ENCODE data around the gene IL22RA1. TPM values are rescaled to one million over a fixed set of nuclear protein-coding genes. Genes with fewer than 3 reads are reported as not detected.

IL22RA1 gene
- total and polyA plus RNA-seq, 2 of the 8 experiments (the other 6 are each of a cell fraction or from before 2014, with no cell fraction given), result 0.17 to 0.32 TPM

DNA sequence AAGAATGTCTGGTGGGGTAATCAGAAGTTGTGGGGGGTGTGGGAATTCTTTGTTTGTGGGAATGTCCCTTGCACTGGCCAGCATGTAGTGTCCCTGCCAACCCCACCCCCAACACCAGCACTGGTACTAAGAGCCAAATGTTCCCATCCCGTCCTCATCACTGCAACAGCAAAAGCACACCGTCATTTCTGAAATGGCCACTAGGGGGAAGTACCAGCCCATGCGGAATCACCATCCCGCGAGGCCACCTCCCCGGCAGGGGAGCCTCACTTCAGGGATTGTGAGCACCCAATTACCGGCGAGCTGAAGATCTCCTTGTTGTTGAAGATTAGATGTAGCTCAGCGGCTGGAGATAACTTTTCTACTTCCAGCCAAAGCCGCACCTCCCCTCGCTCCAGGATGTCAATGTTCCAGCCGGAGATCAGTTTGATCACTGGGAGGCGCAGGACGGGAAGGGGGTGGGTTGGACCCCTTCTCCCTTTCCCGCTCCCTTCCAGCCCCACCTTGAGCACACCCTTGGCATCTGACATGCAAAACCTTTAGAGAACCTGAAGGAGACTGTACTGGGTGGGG is 72.0 kb downstream of the IL22RA1 start:
- peak overlapping the region; percentile 0 to 55; a peak in 3 of 4 replicates for H3K4me2 ChIP-seq (ENCODE audit: insufficient read depth in 1 of 2, low read depth in 2 of 2, low read length in 2 of 2)
- H3K9ac ChIP-seq (replicated peaks in 1 of 4; ENCODE audit: extremely low read depth in 1 of 4, low read depth in 3 of 4, low read length in 3 of 4), result no peak overlapping the region
- no peak overlapping the region for H3K56ac ChIP-seq (replicated peaks; ENCODE audit: insufficient read length, low read depth, low read length)
- no peak; the same call in 1 of the 2 replicates for TF ChIP-seq KDM5A (IDR thresholded peaks at IDR 0.05; ENCODE audit: low read length)
- TF ChIP-seq SRF (IDR thresholded peaks at IDR 0.05; ENCODE audit: low read depth, low read length), result no peak
- TF ChIP-seq ATF3 (IDR thresholded peaks at IDR 0.05; ENCODE audit: insufficient read depth, low read depth, low read length), result no peak
- TF ChIP-seq CEBPB (IDR thresholded peaks at IDR 0.05; ENCODE audit: low read depth, low read length), result no peak
- TF ChIP-seq BACH1 (IDR thresholded peaks at IDR 0.05; ENCODE audit: low read length), result peak; percentile 81
- TF ChIP-seq POLR2AphosphoS5 (IDR thresholded peaks at IDR 0.05; ENCODE audit: low read depth, low read length), result no peak
- no peak for TF ChIP-seq CBX8 (IDR thresholded peaks at IDR 0.05; ENCODE audit: borderline replicate concordance, low read depth, low read length)
- TF ChIP-seq KDM1A (IDR thresholded peaks at IDR 0.05; ENCODE audit: borderline replicate concordance, low read length), result no peak
- TF ChIP-seq RFX5 (IDR thresholded peaks at IDR 0.05; ENCODE audit: borderline replicate concordance, low read depth, low read length), result no peak
- peak; percentile 75; the same call in 1 of the 2 replicates for TF ChIP-seq ATF2 (IDR thresholded peaks at IDR 0.05; ENCODE audit: low read length)
- TF ChIP-seq EGR1 (IDR thresholded peaks at IDR 0.05; ENCODE audit: borderline replicate concordance, low read depth, low read length), result no peak

More for the DNA sequence above, 72.0 kb downstream of the IL22RA1 start:
- no peak overlapping the region for H3K27ac ChIP-seq (ENCODE audit: low read depth, low read length)
- no peak overlapping the region for H2BK15ac ChIP-seq (ENCODE audit: low read length)
- peak overlapping the region; percentile 17; the same call in 1 of the 2 replicates for H3K18ac ChIP-seq (ENCODE audit: extremely low read depth, low read length)
- H2BK120ac ChIP-seq (replicated peaks; ENCODE audit: low read depth, low read length), result no peak overlapping the region
- H3K36me3 ChIP-seq (ENCODE audit: control insufficient read depth in 2 of 4, insufficient read depth in 4 of 4, low read length in 3 of 4), result no peaks in the 10 kb centered on the region
- no peak overlapping the region for H3K14ac ChIP-seq (ENCODE audit: insufficient read length)
- H2BK5ac ChIP-seq (ENCODE audit: low read depth, low read length), result no peak overlapping the region
- no peak overlapping the region for H3K23ac ChIP-seq (ENCODE audit: insufficient read length)
- no peaks in the 10 kb centered on the region for H3K23me2 ChIP-seq (ENCODE audit: low read depth, low read length)
- H4K8ac ChIP-seq (ENCODE audit: extremely low read depth, insufficient read depth, low read length), result peak overlapping the region; percentile 63; the same call in 1 of the 2 replicates
- H3K79me1 ChIP-seq (ENCODE audit: low read depth, low read length), result no peaks in the 10 kb centered on the region
- H3K79me2 ChIP-seq (ENCODE audit: control insufficient read depth in 1 of 2, insufficient read depth in 2 of 2, low read length in 2 of 2), result no peaks in the 10 kb centered on the region
- no peak overlapping the region for H2AK5ac ChIP-seq (ENCODE audit: low read depth, low read length)
- peak overlapping the region in 2 of 4 experiments; percentile 29 to 42; a peak in 3 of 8 replicates for H3K4me3 ChIP-seq (ENCODE audit: extremely low read depth in 1 of 4, insufficient read depth in 2 of 4, low read depth in 3 of 4, low read length in 4 of 4)
- H3K4me1 ChIP-seq (replicated peaks in 1 of 4; ENCODE audit: control insufficient read depth in 3 of 4, insufficient read depth in 4 of 4, low read length in 3 of 4), result peaks cover 0 to 3% (median under 1%) of the 10 kb centered on the region in 4 experiments; a peak in 4 of 7 replicates
- H2BK12ac ChIP-seq (ENCODE audit: low read depth, low read length), result no peak overlapping the region
- DNase-seq (ENCODE audit: low read depth in 1 of 2, low spot score in 2 of 2) (peak; percentile 53 to 91), FAIRE-seq (peak; percentile 84)
- ChIA-PET CTCF (ENCODE audit: partially characterized antibody) (interaction anchor here (0.6 to 3.5 kb wide), 34 partner anchors 10 to 1402 kb away, joined by 3 to 32 read pairs (median 4); partner anchors contain the start of gene MYOM3), POLR2A (ENCODE audit: partially characterized antibody) (interaction anchor here (0.6 to 1.6 kb wide), 6 partner anchors 12 to 108 kb away, joined by 3 to 11 read pairs (median 3); partner anchors contain the start of gene SRSF10)
- H4K5ac ChIP-seq (ENCODE audit: insufficient read length, low read depth, low read length), result no peak overlapping the region
- H4K20me1 ChIP-seq (replicated peaks in 1 of 2; ENCODE audit: control insufficient read depth in 1 of 2, insufficient read depth in 2 of 2, low read length in 2 of 2), result no peaks in the 10 kb centered on the region
- H2AFZ ChIP-seq (ENCODE audit: low read length), result peak overlapping the region; percentile 89
- H3K9me3 ChIP-seq (ENCODE audit: insufficient read depth in 2 of 2, low read depth in 1 of 2, low read length in 1 of 2), result no peaks in the 10 kb centered on the region
- H2BK20ac ChIP-seq (ENCODE audit: low read length), result 0 out of 2 replicates have a peak overlapping the region, but pooled peaks have one; percentile 13
- WGBS, 2 experiments (ENCODE audit: extremely low coverage in 1 of 2, insufficient coverage in 1 of 2, insufficient read length in 1 of 2, insufficient replicate concordance in 2 of 2, low coverage in 1 of 2, low lambda C conversion rate in 2 of 2, missing lambda C conversion rate in 1 of 2), result 28% methylated on average over 15 of the region's 15 CpGs; no CpG with 5 or more reads in 1 of the 2 experiments
- H3K27me3 ChIP-seq (replicated peaks in 1 of 4; ENCODE audit: control insufficient read depth in 3 of 4, extremely low read depth in 1 of 4, insufficient read depth in 3 of 4, low read length in 3 of 4), result no peaks in the 10 kb centered on the region; a peak in 1 of 7 replicates
- no peak overlapping the region for H3K4ac ChIP-seq (replicated peaks; ENCODE audit: insufficient read length, low read depth, low read length)
- no peak overlapping the region for H4K91ac ChIP-seq (replicated peaks; ENCODE audit: insufficient read length, low read length)
